Suppressor macrophage (primary cell): ENCODE results near the gene ERN1.
"Not testable (repeated sequence)": the region's sequence is repeated elsewhere in the genome, so short reads cannot be mapped to it uniquely, and the experiment has no call there.

Experiments
- DNase-seq, 4 experiments: peaks; one replicate each; pipeline ENCODE4 v3.0.0-alpha.2; 2020 to 2022

Gene ERN1

DNA sequence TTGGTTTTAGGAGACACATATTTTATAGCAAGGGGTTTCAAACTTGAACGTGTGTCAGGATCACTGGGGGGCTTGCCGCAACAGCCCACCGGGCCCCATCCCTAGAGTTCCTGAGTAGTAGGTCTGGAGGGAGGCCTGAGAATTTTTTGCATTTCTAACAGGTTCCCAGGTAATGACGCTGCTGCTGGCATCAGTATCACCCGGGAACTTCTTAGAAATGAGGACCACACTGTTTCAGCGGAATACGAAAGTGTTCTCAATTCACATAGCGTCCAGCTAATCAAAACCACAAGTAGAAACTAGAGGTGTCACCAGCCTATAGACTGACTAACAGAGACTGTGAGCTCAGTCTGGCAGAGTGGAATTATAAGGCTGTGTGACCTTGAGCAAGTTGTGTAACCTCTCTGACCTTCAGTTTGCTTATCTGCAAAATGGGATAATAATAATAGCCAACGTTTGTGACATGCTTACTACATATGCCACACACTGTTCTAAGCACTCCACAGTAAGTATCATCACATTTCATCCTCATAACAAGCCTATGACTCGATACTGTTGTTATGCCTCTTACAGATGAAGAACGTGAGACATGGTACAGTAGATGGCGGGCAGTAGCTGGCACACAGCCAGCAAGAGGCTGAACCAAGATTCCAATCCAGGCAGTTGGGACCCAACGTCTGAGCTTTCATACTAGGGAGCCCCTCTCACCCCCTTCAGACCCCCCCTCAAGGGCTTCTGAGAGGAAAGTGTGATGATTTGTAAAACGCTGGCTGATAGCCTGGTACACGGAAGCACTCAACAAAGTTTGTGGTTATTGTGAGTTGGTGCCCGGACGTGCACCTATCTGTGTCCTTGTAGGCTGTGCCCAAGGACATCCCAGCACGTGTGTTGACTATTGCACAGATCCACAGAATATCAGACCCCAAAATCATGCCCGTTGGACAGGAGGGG is 104.9 kb downstream of the ERN1 start:
- DNase-seq = no peak

GRCh38 chr17:64024215-64024654 is 105.7 kb downstream of the ERN1 start:
- DNase-seq = no peak

GRCh38 chr17:64022611-64023063 is 107.3 kb downstream of the ERN1 start:
- peak; percentile 19 to 56 (median 50) for DNase-seq

GRCh38 chr17:64020056-64020766 is 109.7 kb downstream of the ERN1 start, which contains the start of gene ICAM2:
ICAM2 (minus strand) TSS chr17:64020633; CDS start chr17:64006691, 13,942 bp downstream.
- peak; percentile 62 to 81 (median 66) for DNase-seq

DNA sequence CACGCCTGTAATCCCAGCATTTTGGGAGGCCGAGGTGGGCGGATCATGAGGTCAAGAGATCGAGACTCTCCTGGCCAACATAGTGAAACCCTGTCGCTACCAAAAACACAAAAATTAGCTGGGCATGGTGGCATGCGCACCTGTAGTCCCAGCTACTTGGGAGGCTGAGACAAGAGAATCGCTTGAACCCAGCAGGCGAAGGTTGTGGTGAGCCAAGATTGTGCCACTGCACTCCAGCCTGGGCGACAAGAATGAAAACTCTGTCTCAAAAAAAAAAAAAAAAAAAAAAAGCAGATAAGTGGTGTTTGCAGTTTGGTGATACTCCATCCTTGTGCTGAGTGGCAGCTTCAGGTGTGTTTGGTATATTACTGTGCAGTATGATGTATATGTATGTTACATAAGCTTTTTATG is 110.4 kb downstream of the ERN1 start:
- DNase-seq = not testable (repeated sequence)

- DNase-seq = no peak
Measured at GRCh38 chr17:64017381-64017980, 112.5 kb downstream of the ERN1 start.

DNA sequence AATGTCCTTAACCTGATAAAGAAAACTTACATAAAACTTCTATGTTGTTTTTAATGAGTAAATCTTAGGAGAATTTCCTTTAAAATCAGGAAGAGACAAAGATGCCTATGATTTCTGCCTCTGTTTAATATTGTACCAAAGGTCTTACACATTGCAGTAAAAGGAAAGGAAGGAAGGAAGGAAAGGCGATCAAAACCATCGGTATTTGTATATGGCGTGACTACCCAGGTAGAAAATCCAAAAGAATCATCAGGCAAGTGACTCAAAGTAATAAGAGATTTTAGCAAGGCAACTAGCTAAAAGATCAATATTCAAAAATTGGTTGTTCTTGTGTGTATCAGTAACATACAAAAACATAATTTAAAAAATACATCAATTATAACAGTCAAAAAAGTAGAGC is 113.0 kb downstream of the ERN1 start:
- no peak for DNase-seq

- DNase-seq = peak in 1 of 4 experiments; percentile 28
Measured at GRCh38 chr17:64016231-64016784, 113.6 kb downstream of the ERN1 start.

GRCh38 chr17:64015447-64015846 is 114.5 kb downstream of the ERN1 start:
- DNase-seq = no peak

DNA sequence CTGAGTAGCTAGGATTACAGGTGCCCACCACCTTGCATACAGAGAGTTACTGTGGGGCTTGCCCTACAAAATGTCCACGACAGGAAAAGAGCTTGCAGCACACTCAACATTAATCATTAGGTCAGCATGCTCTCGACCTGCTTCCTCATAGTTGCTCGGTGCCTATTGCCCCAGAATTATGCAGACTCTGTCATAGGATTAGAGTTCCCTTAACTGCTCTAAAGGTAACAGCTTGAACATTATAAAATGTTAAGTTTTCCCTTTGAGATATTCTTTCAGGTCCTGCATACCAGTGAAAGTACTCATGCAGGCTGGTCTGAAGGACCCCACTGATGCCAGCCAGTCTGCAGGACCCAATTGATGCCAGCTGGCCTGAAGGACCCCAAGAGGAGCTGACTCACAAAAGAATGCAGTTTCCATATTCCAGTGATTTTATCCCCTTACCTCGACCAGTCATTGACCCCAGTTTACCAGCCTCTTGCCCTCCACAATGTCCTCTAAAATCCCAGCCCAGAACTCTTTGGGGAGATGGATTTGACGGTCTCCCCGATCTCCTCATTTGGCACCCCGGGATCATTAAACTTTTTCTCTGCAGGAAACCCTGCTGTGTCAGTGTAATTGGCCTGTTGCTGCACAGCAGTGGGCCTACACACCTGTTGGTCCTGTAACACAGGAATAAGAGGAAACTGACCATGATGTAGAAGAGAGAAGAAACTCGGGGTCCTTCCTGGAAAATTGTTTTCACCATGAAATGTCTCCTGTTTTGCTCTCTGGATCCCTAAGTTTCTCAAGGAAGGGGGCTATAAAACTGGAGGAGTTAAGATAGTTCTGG is 120.2 kb downstream of the ERN1 start:
- peak; percentile 61 to 85 (median 78) for DNase-seq

GRCh38 chr17:64008830-64009229 is 121.1 kb downstream of the ERN1 start:
- DNase-seq = no peak

DNA sequence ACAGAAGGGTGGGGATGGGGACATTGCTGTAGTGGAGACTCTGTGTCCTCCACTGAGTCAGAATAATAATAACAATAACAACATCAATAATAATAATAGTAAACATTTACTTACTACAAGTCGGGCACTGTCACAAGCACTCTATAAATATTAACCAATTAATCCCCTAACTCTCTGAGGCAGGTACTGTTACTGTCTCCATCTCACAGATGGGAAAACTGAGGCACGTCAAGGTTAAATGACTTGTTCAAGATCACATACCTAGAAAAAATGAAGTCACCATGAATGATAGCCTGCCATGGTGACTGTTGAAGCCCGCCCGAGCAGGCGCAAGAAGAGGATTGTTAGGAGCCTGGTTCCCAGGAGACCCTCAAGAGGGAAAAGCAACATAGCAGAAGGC is 121.6 kb downstream of the ERN1 start:
- no peak for DNase-seq

DNA sequence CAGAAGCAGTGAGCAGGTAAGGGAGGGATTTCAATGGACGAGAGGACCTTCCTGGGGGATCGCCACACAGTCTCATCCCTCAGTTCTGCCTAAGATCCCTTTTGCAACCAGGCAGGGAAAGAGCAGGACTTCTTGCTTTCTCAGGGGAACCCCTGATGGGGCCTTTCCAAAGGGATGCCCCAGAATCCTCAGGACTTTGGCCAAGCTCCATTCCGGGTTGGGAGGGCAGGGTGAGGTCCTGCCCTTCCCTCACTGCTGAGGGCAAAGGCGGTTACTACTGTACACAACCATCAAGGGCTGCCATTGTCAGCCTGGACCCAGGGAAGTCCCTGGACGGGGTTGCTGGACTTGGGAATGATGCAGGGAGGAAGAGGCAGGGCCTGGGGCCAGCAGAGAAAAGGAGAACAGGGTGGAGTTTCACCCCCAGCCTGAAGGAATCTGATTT is 122.1 kb downstream of the ERN1 start:
- peak in 2 of 4 experiments; percentile 53 to 54 for DNase-seq

GRCh38 chr17:64007089-64007837 is 122.7 kb downstream of the ERN1 start:
- DNase-seq = not testable (repeated sequence)

DNA sequence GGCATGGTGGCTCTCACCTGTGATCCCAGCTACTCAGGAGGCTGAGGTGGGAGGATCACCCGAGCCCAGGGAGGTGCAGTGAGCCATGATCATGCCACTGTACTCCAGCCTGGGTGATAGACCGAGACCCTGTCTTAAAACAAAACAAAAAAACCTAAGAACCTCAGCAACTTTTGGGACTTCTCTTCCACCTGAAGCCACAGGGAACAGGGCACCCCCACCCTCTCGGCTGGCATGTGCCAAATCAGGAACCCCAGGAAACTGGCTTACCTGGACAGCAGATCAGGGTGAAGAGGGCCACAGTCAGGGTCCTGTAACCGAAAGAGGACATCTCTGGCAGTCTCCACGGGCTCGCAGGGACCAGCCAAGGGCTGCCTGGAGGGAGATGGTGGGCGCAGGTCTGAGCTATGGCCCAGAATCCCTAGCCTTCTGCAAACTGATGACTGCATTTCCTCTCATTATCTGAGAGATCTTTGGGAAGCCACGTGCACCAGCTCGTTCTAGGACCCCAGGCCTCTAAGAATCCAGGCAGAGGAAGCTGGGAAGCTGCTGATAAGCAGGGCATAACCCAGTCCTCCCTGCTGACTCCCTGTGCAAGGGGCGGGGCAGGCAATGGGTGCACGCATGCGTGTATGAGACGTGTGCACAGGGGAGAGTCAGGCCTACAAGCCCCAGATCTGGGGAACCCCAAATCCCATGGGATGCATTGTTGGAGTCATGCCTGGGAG is 123.4 kb downstream of the ERN1 start:
- peak in 1 of 4 experiments; percentile 51 for DNase-seq

DNA sequence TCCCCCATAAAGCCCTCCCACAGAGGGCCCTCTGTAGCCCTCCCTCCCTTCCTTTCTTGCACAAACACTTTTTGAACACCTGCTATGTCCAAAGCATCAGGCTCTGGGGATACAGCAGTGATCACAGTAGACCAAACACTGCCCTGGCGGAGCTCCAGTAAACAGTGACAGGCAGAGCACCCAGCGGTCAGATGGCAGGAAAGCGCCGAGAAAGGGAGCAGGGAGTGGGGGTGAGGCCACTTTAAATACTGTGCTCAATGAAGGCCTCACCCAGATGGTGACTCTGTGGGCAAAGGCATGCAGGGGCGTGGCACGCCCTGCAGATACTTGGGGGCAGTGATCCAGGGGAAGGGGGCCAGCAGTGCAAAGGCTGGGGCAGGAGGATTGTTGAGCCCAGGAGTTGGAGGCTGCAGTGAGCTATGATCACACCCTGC is 124.2 kb downstream of the ERN1 start:
- no peak for DNase-seq

DNA sequence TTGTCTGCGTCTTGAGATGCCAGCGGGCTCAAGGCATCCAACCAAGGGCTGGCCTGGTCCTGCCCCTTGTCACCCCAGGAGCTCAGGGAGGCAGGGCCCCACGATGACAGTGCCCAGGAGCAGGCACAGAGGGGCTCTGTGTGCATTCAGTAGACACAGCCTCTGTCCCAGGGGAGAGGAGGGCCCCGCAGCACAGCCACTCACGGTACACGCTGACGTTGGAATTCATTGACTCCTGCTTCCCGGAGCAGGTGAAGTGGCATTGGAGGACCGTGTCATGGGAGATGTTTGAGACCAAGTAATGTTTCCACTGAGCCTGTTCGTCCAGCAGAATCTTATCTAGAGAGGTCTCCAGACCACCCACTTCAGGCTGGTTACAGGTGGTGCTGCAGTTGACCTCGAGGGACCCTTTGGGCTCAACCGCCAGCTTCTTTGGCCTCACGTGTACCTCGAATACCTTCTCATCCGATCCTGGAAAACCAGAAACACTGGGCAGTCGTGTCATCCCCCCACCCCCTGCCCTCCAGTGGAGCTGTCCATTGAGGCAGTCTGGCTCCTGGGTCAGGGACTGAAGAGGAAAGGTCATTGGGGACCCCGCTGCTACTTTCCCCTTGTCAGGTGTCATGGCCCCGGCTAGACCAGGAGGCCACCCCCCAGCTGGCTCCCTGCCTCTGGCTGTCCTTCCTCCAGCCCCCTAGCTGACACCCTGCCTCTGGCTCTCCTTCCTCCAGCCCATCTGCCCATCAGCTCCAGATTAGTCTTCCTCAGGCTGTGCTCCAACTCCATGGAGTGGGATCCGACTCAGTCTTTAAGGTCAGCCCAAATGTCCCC is 124.8 kb downstream of the ERN1 start:
- no peak for DNase-seq

GRCh38 chr17:64004218-64004770 is 125.7 kb downstream of the ERN1 start:
- no peak for DNase-seq
